Skeletal muscle tissue (tissue), 5 donors: ENCODE measurements around the gene SLTM. TPM values are rescaled to one million over a fixed set of nuclear protein-coding genes. Genes with fewer than 3 reads are reported as not detected.
"Not testable (repeated sequence)": the region's sequence is repeated elsewhere in the genome, so short reads cannot be mapped to it uniquely, and the experiment has no call there.

ENCODE experiments used
- H3K27ac ChIP-seq: one replicate; pipeline ENCODE4 v1.7.0; 2013; ENCODE audit warnings: mild to moderate bottlenecking, low read depth, low read length, inconsistent platforms
- H3K27me3 ChIP-seq, 3 donors: one replicate each; pipeline ENCODE4 v1.7.0; 2013; ENCODE audit warnings: low read length in 3 of 3; ENCODE audit not compliant: control insufficient read depth in 3 of 3, insufficient read depth in 3 of 3
- H3K36me3 ChIP-seq, 3 donors: one replicate each; pipeline ENCODE4 v1.7.0; 2013; ENCODE audit warnings: low read length in 3 of 3; ENCODE audit not compliant: control insufficient read depth in 3 of 3, insufficient read depth in 3 of 3
- H3K4me1 ChIP-seq, 3 donors: one replicate each; pipeline ENCODE4 v1.7.0; 2013; ENCODE audit warnings: low read length in 3 of 3, mild to moderate bottlenecking in 3 of 3; ENCODE audit not compliant: control insufficient read depth in 3 of 3, insufficient read depth in 3 of 3
- H3K4me3 ChIP-seq, 3 donors: one replicate each; pipeline ENCODE4 v1.7.0; 2013; ENCODE audit warnings: low read length in 3 of 3
- H3K9ac ChIP-seq, 3 donors: one replicate each; pipeline ENCODE4 v1.7.0; 2013; ENCODE audit warnings: low read length in 3 of 3, mild to moderate bottlenecking in 3 of 3, moderate library complexity in 2 of 3, low read depth in 1 of 3
- H3K9me3 ChIP-seq, 3 donors: one replicate each; pipeline ENCODE4 v1.7.0; 2013; ENCODE audit warnings: low read length in 3 of 3; ENCODE audit not compliant: control insufficient read depth in 3 of 3
- small RNA-seq: library from RNA; depleted of rRNA; stranded (forward); fragments of <200 nt; gene quantifications from one replicate; pipeline ENCODE3, GENCODE V24; 2014
- total RNA-seq: library from RNA; depleted of rRNA; stranded (reverse); fragments of >200 nt; gene quantifications from one replicate; pipeline ENCODE4 v1.2.3, GENCODE V29; 2014
- donor health status: Osteomylitis.

SLTM gene
- total RNA-seq, 1 donor from 2014 or later: 63.7 TPM

- H3K4me1 ChIP-seq, H3K9ac ChIP-seq, H3K4me3 ChIP-seq, H3K9me3 ChIP-seq, H3K27me3 ChIP-seq, H3K27ac ChIP-seq, H3K36me3 ChIP-seq: not testable (repeated sequence)
Observed at GRCh38 chr15:58833681-58834426, 99.6 kb downstream of the SLTM start.

GRCh38 chr15:58830556-58830955 lies 102.9 kb downstream of the SLTM start:
- Histone ChIP-seq H3K9ac (no peak overlapping the region), H3K36me3 (peaks cover 0 to 4% (median 3%) of the 10 kb centered on the region in 3 donors), H3K27me3 (no peaks in the 10 kb centered on the region), H3K4me3 (no peak overlapping the region), H3K9me3 (no peaks in the 10 kb centered on the region), H3K4me1 (no peaks in the 10 kb centered on the region), H3K27ac (no peak overlapping the region)

Small RNA genes within 50 kb of the gene (small RNA-seq; reads per million reads assigned to genes)
- not detected for gene ZNF444P1

Other genes starting within 250 kb of the SLTM start
- gene ADAM10, start 184.0 kb downstream of the SLTM start, total RNA-seq: 50.1 TPM
- 9.4 TPM for gene MINDY2, start 162.4 kb downstream of the SLTM start, total RNA-seq
- 17.7 TPM for gene RNF111, start 54.0 kb upstream of the SLTM start, total RNA-seq
- gene CCNB2, start 171.5 kb upstream of the SLTM start, total RNA-seq: 7.8 TPM